WERI-Rb-1 (cell line): ENCODE results near the gene GNLY.

Experiments used
- DNase-seq: peaks from one replicate; pipeline ENCODE4 v3.0.0-alpha.2; 2020
- H3K27ac ChIP-seq: fragments of 250-450 bp; sonication (Bioruptor Pico); 2 replicates; pipeline ENCODE4 v1.5.1; 2020; ENCODE audit warnings: mild to moderate bottlenecking, moderate library complexity
- H3K27me3 ChIP-seq: fragments of 250-450 bp; sonication (Bioruptor Pico); 2 replicates; pipeline ENCODE4 v1.5.1; 2021; ENCODE audit warnings: mild to moderate bottlenecking, low read depth, moderate library complexity; ENCODE audit not compliant: insufficient read depth, severe bottlenecking
- H3K36me3 ChIP-seq: fragments of 250-450 bp; sonication (Bioruptor Pico); 2 replicates; pipeline ENCODE4 v1.5.1; 2020; ENCODE audit warnings: mild to moderate bottlenecking, moderate library complexity
- H3K4me3 ChIP-seq: 2 replicates; pipeline ENCODE4 v1.5.1; 2011; ENCODE audit warnings: low read depth, mild to moderate bottlenecking, control low read depth, low read length
- H3K9me3 ChIP-seq: fragments of 250-450 bp; sonication (Bioruptor Pico); 2 replicates; pipeline ENCODE4 v1.5.1; 2021; ENCODE audit warnings: mild to moderate bottlenecking, moderate library complexity; ENCODE audit not compliant: severe bottlenecking
- CTCF ChIP-seq: IDR thresholded peaks from 2 replicates; pipeline ENCODE4 v1.5.1; 2011; ENCODE audit warnings: low read depth, mild to moderate bottlenecking, control low read depth, inconsistent platforms, low read length

The GNLY gene

DNA sequence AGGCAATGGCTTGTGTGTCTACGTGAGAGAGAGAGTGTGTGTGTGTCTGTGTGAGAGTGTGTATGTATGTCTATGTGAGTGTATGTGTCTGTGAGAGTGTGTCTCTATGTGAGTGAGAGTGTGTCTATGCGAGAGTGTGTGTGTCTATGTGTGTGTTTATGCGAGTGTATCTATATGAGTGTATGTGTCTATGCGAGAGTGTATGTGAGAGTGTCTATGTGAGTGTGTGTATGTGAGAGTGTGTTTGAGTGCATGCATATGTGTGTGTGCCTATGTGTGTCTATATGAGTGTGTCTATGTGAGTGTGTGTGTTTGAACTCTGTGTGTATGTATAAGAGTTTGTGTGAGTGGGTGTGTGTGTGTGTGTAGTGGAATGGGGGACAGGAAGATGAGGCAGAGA lies 9.8 kb upstream of the GNLY start:
- DNase-seq = no peak
- TF ChIP-seq CTCF = no peak
- Histone ChIP-seq H3K27me3 (no peaks in the 10 kb centered on the region), H3K36me3 (no peaks in the 10 kb centered on the region), H3K27ac (no peak overlapping the region), H3K9me3 (no peaks in the 10 kb centered on the region), H3K4me3 (no peak overlapping the region)

GRCh38 chr2:85684806-85685205 lies 9.4 kb upstream of the GNLY start:
- TF ChIP-seq CTCF = no peak
- Histone ChIP-seq H3K27me3 (no peaks in the 10 kb centered on the region), H3K9me3 (no peaks in the 10 kb centered on the region), H3K36me3 (no peaks in the 10 kb centered on the region), H3K4me3 (no peak overlapping the region), H3K27ac (no peak overlapping the region)
- DNase-seq = no peak

- H3K36me3 ChIP-seq = no peaks in the 10 kb centered on the region
- TF ChIP-seq CTCF = no peak
- H3K4me3 ChIP-seq = no peak overlapping the region
- H3K27ac ChIP-seq = no peak overlapping the region
- H3K27me3 ChIP-seq = no peaks in the 10 kb centered on the region
- no peak for DNase-seq
- H3K9me3 ChIP-seq = no peaks in the 10 kb centered on the region
Measured at GRCh38 chr2:85690932-85691331, 3.2 kb upstream of the GNLY start.

- Histone ChIP-seq H3K4me3 (no peak overlapping the region), H3K27me3 (no peaks in the 10 kb centered on the region), H3K9me3 (no peaks in the 10 kb centered on the region), H3K27ac (no peak overlapping the region), H3K36me3 (no peaks in the 10 kb centered on the region)
- no peak for TF ChIP-seq CTCF
- DNase-seq = no peak
Measured at GRCh38 chr2:85692039-85692645, 2.0 kb upstream of the GNLY start.

- no peak for TF ChIP-seq CTCF
- H3K9me3 ChIP-seq = no peaks in the 10 kb centered on the region
- no peak for DNase-seq
Measured at GRCh38 chr2:85695121-85695520, 963 bp downstream of the GNLY start.

More at GRCh38 chr2:85695121-85695520, 963 bp downstream of the GNLY start:
- H3K4me3 ChIP-seq = no peak overlapping the region
- H3K36me3 ChIP-seq = no peaks in the 10 kb centered on the region
- H3K27ac ChIP-seq = no peak overlapping the region; the same call in 1 of the 2 replicates
- H3K27me3 ChIP-seq = no peaks in the 10 kb centered on the region
